Measurements from ENCODE around the gene CHMP2B.

The CHMP2B gene

GRCh38 chr3:87228316-87228715 lies 1.2 kb downstream of the CHMP2B start:
- Histone ChIP-seq H3K4me3 (ENCODE audit: low read length, poor library complexity, severe bottlenecking) (peak overlapping the region; percentile 93), H4K20me1 (ENCODE audit: insufficient read depth, low read length, poor library complexity, severe bottlenecking) (peaks cover 20% of the 10 kb centered on the region), H3K79me2 (ENCODE audit: insufficient read depth, low read length) (peaks cover 47% of the 10 kb centered on the region), H3K9ac (ENCODE audit: low read depth, low read length, poor library complexity, severe bottlenecking) (peak overlapping the region; percentile 85), H2AFZ (ENCODE audit: low read length) (no peak overlapping the region), H3K9me3 (ENCODE audit: insufficient read depth, low read depth, low read length) (no peaks in the 10 kb centered on the region), H3K4me1 (ENCODE audit: insufficient read depth, low read length, poor library complexity, severe bottlenecking) (peaks cover 50% of the 10 kb centered on the region), H3K9me2 (replicated peaks; ENCODE audit: low read depth, low read length) (no peaks in the 10 kb centered on the region), H3F3A (ENCODE audit: low read depth) (no peaks in the 10 kb centered on the region), H3K27me3 (ENCODE audit: insufficient read depth, low read length, poor library complexity, severe bottlenecking) (peaks cover under 1% of the 10 kb centered on the region), H3K4me2 (ENCODE audit: low read depth, low read length, poor library complexity, severe bottlenecking) (peak overlapping the region; percentile 91), H3K36me3 (ENCODE audit: insufficient read depth, low read length) (no peaks in the 10 kb centered on the region)
- TF ChIP-seq EZH2phosphoT487 (IDR thresholded peaks at IDR 0.05; ENCODE audit: borderline replicate concordance) (no peak), CTCF (conservative IDR thresholded peaks at IDR 0.05; ENCODE audit: low read length) (no peak)

DNA sequence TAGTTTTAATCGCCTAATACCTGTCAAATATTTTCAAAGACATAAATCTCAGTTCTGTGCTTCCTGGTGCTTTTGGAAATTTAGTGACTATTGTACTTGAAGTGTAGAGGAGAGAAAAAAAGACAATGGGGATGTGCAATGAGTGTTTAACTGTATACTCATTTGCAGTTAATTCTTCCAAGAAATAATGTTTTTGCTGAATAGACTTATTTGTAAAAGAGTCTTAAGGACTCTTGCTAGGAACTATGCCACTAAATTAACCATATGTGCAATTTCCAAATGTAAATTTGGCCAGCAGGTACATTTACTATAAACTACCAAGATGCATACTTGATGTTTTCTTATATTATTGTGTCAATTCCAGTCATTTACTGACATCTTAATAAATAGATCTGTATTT lies 2.0 kb downstream of the CHMP2B start:
- Histone ChIP-seq H3K4me1 (ENCODE audit: insufficient read depth, low read length, poor library complexity, severe bottlenecking) (peaks cover 54% of the 10 kb centered on the region), H3K4me2 (ENCODE audit: low read depth, low read length, poor library complexity, severe bottlenecking) (peak overlapping the region; percentile 91), H3K9me2 (replicated peaks; ENCODE audit: low read depth, low read length) (no peaks in the 10 kb centered on the region), H3K4me3 (ENCODE audit: low read length, poor library complexity, severe bottlenecking) (peak overlapping the region; percentile 93), H2AFZ (ENCODE audit: low read length) (no peak overlapping the region), H3K27me3 (ENCODE audit: insufficient read depth, low read length, poor library complexity, severe bottlenecking) (no peaks in the 10 kb centered on the region), H3K79me2 (ENCODE audit: insufficient read depth, low read length) (peaks cover 49% of the 10 kb centered on the region), H4K20me1 (ENCODE audit: insufficient read depth, low read length, poor library complexity, severe bottlenecking) (peaks cover 20% of the 10 kb centered on the region), H3F3A (ENCODE audit: low read depth) (no peaks in the 10 kb centered on the region), H3K9me3 (ENCODE audit: insufficient read depth, low read depth, low read length) (no peaks in the 10 kb centered on the region), H3K36me3 (ENCODE audit: insufficient read depth, low read length) (no peaks in the 10 kb centered on the region), H3K9ac (ENCODE audit: low read depth, low read length, poor library complexity, severe bottlenecking) (no peak overlapping the region)
- TF ChIP-seq EZH2phosphoT487 (IDR thresholded peaks at IDR 0.05; ENCODE audit: borderline replicate concordance) (no peak), CTCF (conservative IDR thresholded peaks at IDR 0.05; ENCODE audit: low read length) (no peak)

DNA sequence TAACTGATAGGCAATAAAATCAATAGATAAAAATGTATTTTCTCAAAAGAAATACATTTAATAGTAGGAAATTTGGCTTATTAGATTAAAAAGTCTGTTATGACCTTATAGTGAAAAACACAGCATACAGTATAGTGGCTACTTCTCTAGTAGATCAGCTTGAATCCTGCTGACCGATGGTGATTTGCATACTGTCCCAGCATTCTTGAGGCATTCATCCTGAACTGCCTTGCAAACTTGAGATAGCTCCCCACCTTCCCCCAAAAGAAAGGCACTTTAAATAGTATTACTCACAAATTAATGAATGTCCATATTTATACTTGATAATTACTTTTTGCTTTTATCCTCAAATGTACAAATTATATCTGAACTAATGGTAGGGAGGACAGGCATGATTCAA lies 6.7 kb downstream of the CHMP2B start:
- H3K9me3 ChIP-seq (ENCODE audit: insufficient read depth, low read depth, low read length) = peaks cover 5% of the 10 kb centered on the region; the same call in 1 of the 2 replicates
- no peaks in the 10 kb centered on the region for H3F3A ChIP-seq (ENCODE audit: low read depth)
- no peak overlapping the region for H3K4me3 ChIP-seq (ENCODE audit: low read length, poor library complexity, severe bottlenecking)
- no peak overlapping the region for H3K9ac ChIP-seq (ENCODE audit: low read depth, low read length, poor library complexity, severe bottlenecking)
- H3K9me2 ChIP-seq (replicated peaks; ENCODE audit: low read depth, low read length) = no peaks in the 10 kb centered on the region
- no peaks in the 10 kb centered on the region; the same call in 1 of the 2 replicates for H3K36me3 ChIP-seq (ENCODE audit: insufficient read depth, low read length)
- H3K4me1 ChIP-seq (ENCODE audit: insufficient read depth, low read length, poor library complexity, severe bottlenecking) = peaks cover 40% of the 10 kb centered on the region
- no peaks in the 10 kb centered on the region for H3K27me3 ChIP-seq (ENCODE audit: insufficient read depth, low read length, poor library complexity, severe bottlenecking)
- peaks cover 10% of the 10 kb centered on the region for H4K20me1 ChIP-seq (ENCODE audit: insufficient read depth, low read length, poor library complexity, severe bottlenecking)
- no peak overlapping the region for H2AFZ ChIP-seq (ENCODE audit: low read length)
- peaks cover 41% of the 10 kb centered on the region for H3K79me2 ChIP-seq (ENCODE audit: insufficient read depth, low read length)
- H3K4me2 ChIP-seq (ENCODE audit: low read depth, low read length, poor library complexity, severe bottlenecking) = peak overlapping the region; percentile 32
- TF ChIP-seq EZH2phosphoT487 (IDR thresholded peaks at IDR 0.05; ENCODE audit: borderline replicate concordance) (no peak), CTCF (conservative IDR thresholded peaks at IDR 0.05; ENCODE audit: low read length) (no peak)

All from Loucy (cell line).